ENCODE results near the gene ERC2. TPM values are rescaled to one million over a fixed set of nuclear protein-coding genes. Genes with fewer than 3 reads are reported as not detected.

Gene ERC2
- total RNA-seq, 1 experiment from 2014 or later = 0.77 TPM

GRCh38 chr3:55774856-55775255 is 693.4 kb downstream of the ERC2 start:
- no peak overlapping the region for H2AFZ ChIP-seq (ENCODE audit: low read length)
- H3F3A ChIP-seq (ENCODE audit: low read length, unreplicated experiment) = no peaks in the 10 kb centered on the region
- H3K4me3 ChIP-seq (ENCODE audit: low read length) = no peak overlapping the region
- H3K9ac ChIP-seq (ENCODE audit: low read length) = no peak overlapping the region
- no peaks in the 10 kb centered on the region for H3K4me1 ChIP-seq (ENCODE audit: insufficient read depth, low read length)
- ChIA-PET CTCF (no interaction called here), POLR2A (ENCODE audit: unreplicated experiment) (no interaction called here)
- no peaks in the 10 kb centered on the region for H4K20me1 ChIP-seq (ENCODE audit: low read length)
- H3K9me2 ChIP-seq (replicated peaks; ENCODE audit: low read length) = no peaks in the 10 kb centered on the region
- intact Hi-C loops (cut with micrococcal nuclease) = no loop called here
- H3K27me3 ChIP-seq (ENCODE audit: low read length) = no peaks in the 10 kb centered on the region
- TF ChIP-seq EZH2phosphoT487 (IDR thresholded peaks at IDR 0.05; ENCODE audit: borderline replicate concordance, low read length) (no peak), EZH2 (IDR thresholded peaks at IDR 0.05; ENCODE audit: low read length, unreplicated experiment) (no peak), CTCF (conservative IDR thresholded peaks at IDR 0.05; ENCODE audit: low read depth, low read length) (no peak)
- no peak for DNase-seq
- ATAC-seq = no peak
- H3K4me2 ChIP-seq (ENCODE audit: low read length) = no peak overlapping the region
- H3K36me3 ChIP-seq (ENCODE audit: low read depth, low read length) = no peaks in the 10 kb centered on the region
- H3K9me3 ChIP-seq (ENCODE audit: low read length) = no peaks in the 10 kb centered on the region
- H3K27ac ChIP-seq (ENCODE audit: low read length) = no peak overlapping the region
- BruUV-seq (replicated peaks) = no TSS peak
- no peaks in the 10 kb centered on the region for H3K79me2 ChIP-seq (ENCODE audit: low read length)

DNA sequence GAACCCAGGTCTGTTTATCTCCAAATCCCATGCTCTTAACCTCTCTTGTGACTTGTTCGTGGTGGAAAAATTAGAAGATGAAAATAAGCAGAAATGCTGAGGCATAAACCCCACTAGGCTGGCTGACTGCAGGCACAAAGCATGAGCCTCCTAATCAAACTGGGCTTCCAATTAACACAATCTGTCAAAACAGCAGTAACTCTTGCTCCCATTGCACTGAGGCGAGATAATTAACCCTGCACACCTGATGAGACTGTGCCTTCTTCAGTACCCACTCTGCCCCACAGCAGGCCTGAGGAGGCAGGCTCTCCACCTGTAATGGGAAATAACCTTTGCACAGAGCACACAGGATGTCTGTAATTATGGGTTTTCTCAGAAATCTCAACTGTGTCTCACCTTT is 696.8 kb downstream of the ERC2 start:
- H4K20me1 ChIP-seq (ENCODE audit: low read length) = no peaks in the 10 kb centered on the region
- no peaks in the 10 kb centered on the region for H3K4me1 ChIP-seq (ENCODE audit: insufficient read depth, low read length)
- H2AFZ ChIP-seq (ENCODE audit: low read length) = no peak overlapping the region
- no peak overlapping the region for H3K9ac ChIP-seq (ENCODE audit: low read length)
- no peaks in the 10 kb centered on the region for H3K27me3 ChIP-seq (ENCODE audit: low read length)
- no peaks in the 10 kb centered on the region for H3K9me2 ChIP-seq (replicated peaks; ENCODE audit: low read length)
- ATAC-seq = no peak
- ChIA-PET POLR2A (ENCODE audit: unreplicated experiment) (no interaction called here), CTCF (no interaction called here)
- no peak overlapping the region for H3K4me2 ChIP-seq (ENCODE audit: low read length)
- no peaks in the 10 kb centered on the region for H3F3A ChIP-seq (ENCODE audit: low read length, unreplicated experiment)
- no peaks in the 10 kb centered on the region for H3K79me2 ChIP-seq (ENCODE audit: low read length)
- no peak overlapping the region for H3K4me3 ChIP-seq (ENCODE audit: low read length)
- TF ChIP-seq EZH2 (IDR thresholded peaks at IDR 0.05; ENCODE audit: low read length, unreplicated experiment) (no peak), CTCF (conservative IDR thresholded peaks at IDR 0.05; ENCODE audit: low read depth, low read length) (no peak), EZH2phosphoT487 (IDR thresholded peaks at IDR 0.05; ENCODE audit: borderline replicate concordance, low read length) (no peak)
- intact Hi-C loops (cut with micrococcal nuclease) = no loop called here
- no peak for DNase-seq
- BruUV-seq (replicated peaks) = no TSS peak
- H3K36me3 ChIP-seq (ENCODE audit: low read depth, low read length) = no peaks in the 10 kb centered on the region
- H3K27ac ChIP-seq (ENCODE audit: low read length) = no peak overlapping the region
- no peaks in the 10 kb centered on the region for H3K9me3 ChIP-seq (ENCODE audit: low read length)

GRCh38 chr3:55770077-55770476 is 698.2 kb downstream of the ERC2 start:
- no peak overlapping the region for H3K9ac ChIP-seq (ENCODE audit: low read length)
- H2AFZ ChIP-seq (ENCODE audit: low read length) = no peak overlapping the region
- no peak overlapping the region for H3K4me2 ChIP-seq (ENCODE audit: low read length)
- H3K36me3 ChIP-seq (ENCODE audit: low read depth, low read length) = no peaks in the 10 kb centered on the region
- no peak overlapping the region for H3K27ac ChIP-seq (ENCODE audit: low read length)
- no TSS peak for BruUV-seq (replicated peaks)
- DNase-seq = no peak
- intact Hi-C loops (cut with micrococcal nuclease) = no loop called here
- H4K20me1 ChIP-seq (ENCODE audit: low read length) = no peaks in the 10 kb centered on the region
- no peak overlapping the region for H3K4me3 ChIP-seq (ENCODE audit: low read length)
- H3K9me3 ChIP-seq (ENCODE audit: low read length) = no peaks in the 10 kb centered on the region
- ATAC-seq = no peak
- no peaks in the 10 kb centered on the region for H3K79me2 ChIP-seq (ENCODE audit: low read length)
- no peaks in the 10 kb centered on the region for H3F3A ChIP-seq (ENCODE audit: low read length, unreplicated experiment)
- H3K9me2 ChIP-seq (replicated peaks; ENCODE audit: low read length) = no peaks in the 10 kb centered on the region
- TF ChIP-seq EZH2 (IDR thresholded peaks at IDR 0.05; ENCODE audit: low read length, unreplicated experiment) = no peak
- no peak for TF ChIP-seq EZH2phosphoT487 (IDR thresholded peaks at IDR 0.05; ENCODE audit: borderline replicate concordance, low read length)
- TF ChIP-seq CTCF (conservative IDR thresholded peaks at IDR 0.05; ENCODE audit: low read depth, low read length) = no peak
- H3K27me3 ChIP-seq (ENCODE audit: low read length) = no peaks in the 10 kb centered on the region
- ChIA-PET CTCF (no interaction called here), POLR2A (ENCODE audit: unreplicated experiment) (no interaction called here)
- H3K4me1 ChIP-seq (ENCODE audit: insufficient read depth, low read length) = no peaks in the 10 kb centered on the region

All from PC-3 (cell line).